Left renal pelvis (tissue), 4 donors: ENCODE measurements around the gene PGA5. TPM values are rescaled to one million over a fixed set of nuclear protein-coding genes. Genes with fewer than 3 reads are reported as not detected.
A peak's percentile ranks its signal among the peaks of the same experiment; 100 is the strongest.

Source experiments
- DNase-seq, 4 donors: peaks; one replicate each; pipeline ENCODE4 v3.0.0-alpha.2; 2013; ENCODE audit warnings: low read depth in 4 of 4, low spot score in 3 of 4
- polyA plus RNA-seq, 4 donors: library from polyadenylated mRNA; unstranded; fragments of 120-200 nt; gene quantifications; one replicate each; pipeline ENCODE4 v1.2.1, GENCODE V29; 2013; ENCODE audit not compliant: insufficient read length in 4 of 4

Gene PGA5
- polyA plus RNA-seq, 4 donors, result 0.11 to 1.0 (median 0.32) TPM

GRCh38 chr11:61292356-61292755 lies 51.4 kb downstream of the PGA5 start:
- no peak for DNase-seq

DNA sequence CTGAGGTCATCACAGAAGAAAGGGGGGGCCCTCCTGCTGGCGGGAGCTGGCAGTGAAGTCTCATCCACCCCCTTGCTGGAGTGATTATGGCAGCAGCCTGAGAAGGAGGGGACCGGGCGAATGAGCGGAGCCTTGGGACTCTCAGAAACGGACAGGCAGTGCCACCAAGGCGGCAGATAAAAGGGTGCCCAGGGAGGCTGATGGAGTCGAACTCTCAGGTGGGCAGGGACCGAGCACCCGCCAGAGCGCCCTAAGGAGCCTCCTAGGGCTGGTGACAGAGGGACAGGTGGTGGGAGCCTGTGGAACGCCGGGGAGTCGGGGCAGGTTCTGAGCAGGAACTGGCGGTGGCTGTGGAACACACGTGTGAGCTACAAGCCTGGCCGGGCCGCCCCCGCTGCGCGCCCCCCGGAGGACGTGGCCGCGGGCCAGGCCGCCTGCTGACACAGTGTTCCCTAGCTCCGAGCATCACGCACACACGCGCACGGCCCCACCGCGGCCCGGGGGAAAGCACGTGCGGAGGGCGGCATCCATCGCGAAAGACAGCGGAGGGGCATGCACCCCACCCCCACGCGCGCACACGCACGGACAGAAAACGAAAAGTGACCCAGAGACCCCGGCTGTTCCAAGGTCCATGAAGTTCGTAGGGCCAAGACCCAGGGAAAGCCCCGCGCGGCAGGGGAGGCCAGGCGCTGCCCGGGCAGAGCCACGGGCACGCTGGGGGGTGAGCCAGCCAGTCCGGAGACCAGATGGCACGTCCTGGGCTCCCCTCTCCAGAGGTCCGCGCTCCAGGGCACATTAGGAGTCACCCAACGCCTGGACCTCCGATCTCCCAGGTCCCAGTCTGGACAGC lies 53.1 kb downstream of the PGA5 start:
- DNase-seq, result peak in 1 of 4 donors; percentile 16

- peak in 3 of 4 donors; percentile 45 to 56 (median 47) for DNase-seq
Observed at GRCh38 chr11:61294717-61295595, 54.0 kb downstream of the PGA5 start, which contains the start of gene VWCE. Gene VWCE (minus strand): TSS chr11:61295316. CDS start chr11:61295037, 279 bp downstream.

- no peak for DNase-seq
Observed at GRCh38 chr11:61295596-61295926, 54.6 kb downstream of the PGA5 start.

DNA sequence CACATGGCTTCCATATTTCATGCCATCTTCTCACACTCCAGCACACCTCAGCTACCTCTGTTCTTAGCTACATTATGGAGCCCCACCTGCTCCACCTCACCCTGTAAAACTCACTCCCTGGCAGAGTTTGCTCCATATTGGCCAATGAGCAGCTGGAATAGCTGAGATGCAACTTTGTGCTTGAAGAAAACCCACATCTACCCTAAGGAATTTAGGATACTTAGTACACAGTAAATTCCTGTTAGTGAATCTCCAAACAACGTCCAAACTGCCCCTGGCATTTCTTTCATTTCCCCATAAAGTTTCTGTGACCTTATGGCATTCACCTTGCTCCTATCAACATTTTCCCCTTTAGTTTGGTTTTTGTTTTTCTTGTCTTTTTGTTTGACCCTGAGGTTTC lies 56.4 kb downstream of the PGA5 start:
- no peak for DNase-seq

- no peak for DNase-seq
Observed at GRCh38 chr11:61297746-61298145, 56.8 kb downstream of the PGA5 start.

- DNase-seq, result no peak
Observed at GRCh38 chr11:61298663-61299244, 57.8 kb downstream of the PGA5 start.

Other genes with a start within 250 kb of the PGA5 start
- under 1 TPM; 0.06 to 0.42 (median 0.08) TPM for gene CD5, start 138.7 kb upstream of the PGA5 start, polyA plus RNA-seq
- 10 to 100 TPM; 14.1 to 22.8 (median 17.1) TPM for gene VPS37C, start 79.7 kb upstream of the PGA5 start, polyA plus RNA-seq
- 1 to 10 TPM in 1 of 4 donors, under 1 TPM in 2, not detected in 1; 0.29 to 1.3 (median 0.32) TPM for gene PGA3, start 37.7 kb upstream of the PGA5 start, polyA plus RNA-seq
- gene PGA4, start 18.8 kb upstream of the PGA5 start, polyA plus RNA-seq, result 1 to 10 TPM in 1 of 4 donors, under 1 TPM in 2, not detected in 1; 0.86 to 1.9 (median 0.90) TPM
- 1 to 10 TPM; 1.5 to 4.1 (median 2.9) TPM for gene VWCE, start 54.1 kb downstream of the PGA5 start, polyA plus RNA-seq
- gene DDB1, start 91.9 kb downstream of the PGA5 start, polyA plus RNA-seq, result 100 to 1,000 TPM; 160 to 225 (median 204) TPM
- gene TKFC, start 92.1 kb downstream of the PGA5 start, polyA plus RNA-seq, result 10 to 100 TPM; 28.0 to 63.9 (median 48.7) TPM
- 10 to 100 TPM; 26.6 to 32.9 (median 28.6) TPM for gene CYB561A3, start 120.7 kb downstream of the PGA5 start, polyA plus RNA-seq
- 10 to 100 TPM; 39.4 to 50.7 (median 46.1) TPM for gene TMEM138, start 121.2 kb downstream of the PGA5 start, polyA plus RNA-seq
- 10 to 100 TPM; 32.9 to 36.3 (median 35.3) TPM for gene TMEM216, start 151.4 kb downstream of the PGA5 start, polyA plus RNA-seq
- gene CPSF7, start 188.8 kb downstream of the PGA5 start, polyA plus RNA-seq, result 100 to 1,000 TPM; 101 to 119 (median 104) TPM
- 10 to 100 TPM; 44.6 to 60.7 (median 45.9) TPM for gene SDHAF2, start 188.9 kb downstream of the PGA5 start, polyA plus RNA-seq